ENCODE results near the gene CABLES1. TPM values are rescaled to one million over a fixed set of nuclear protein-coding genes. Genes with fewer than 3 reads are reported as not detected.
A peak's percentile ranks its signal among the peaks of the same experiment; 100 is the strongest.
"Not testable (repeated sequence)": the region's sequence is repeated elsewhere in the genome, so short reads cannot be mapped to it uniquely, and the experiment has no call there.

CABLES1 gene
- total RNA-seq, 1 donor from 2014 or later: 50.9 TPM

- H3K4me3 Mint-ChIP-seq (ENCODE audit: unreplicated experiment): peak overlapping the region; percentile 18
- peak overlapping the region; percentile 95 for H3K27ac Mint-ChIP-seq (ENCODE audit: unreplicated experiment)
- no peaks in the 10 kb centered on the region for H3K27me3 Mint-ChIP-seq (ENCODE audit: unreplicated experiment)
- H3K4me1 Mint-ChIP-seq (ENCODE audit: unreplicated experiment): peaks cover 45% of the 10 kb centered on the region
- DNase-seq (ENCODE audit: extremely low spot score, unreplicated experiment): peak; percentile 86
- H3K36me3 Mint-ChIP-seq (ENCODE audit: unreplicated experiment): no peaks in the 10 kb centered on the region
- TF ChIP-seq CTCF (IDR thresholded peaks at IDR 0.05): no peak
- no peaks in the 10 kb centered on the region for H3K9me3 Mint-ChIP-seq (ENCODE audit: unreplicated experiment)
Measured at GRCh38 chr18:23106575-23106974, 28.7 kb upstream of the CABLES1 start.

GRCh38 chr18:23107718-23108117 is 27.6 kb upstream of the CABLES1 start:
- Mint-ChIP-seq H3K27ac (ENCODE audit: unreplicated experiment) (peak overlapping the region; percentile 95), H3K4me3 (ENCODE audit: unreplicated experiment) (peak overlapping the region; percentile 32), H3K27me3 (ENCODE audit: unreplicated experiment) (no peaks in the 10 kb centered on the region), H3K9me3 (ENCODE audit: unreplicated experiment) (peaks cover 5% of the 10 kb centered on the region), H3K36me3 (ENCODE audit: unreplicated experiment) (no peaks in the 10 kb centered on the region), H3K4me1 (ENCODE audit: unreplicated experiment) (peaks cover 45% of the 10 kb centered on the region)
- no peak for DNase-seq (ENCODE audit: extremely low spot score, unreplicated experiment)
- no peak for TF ChIP-seq CTCF (IDR thresholded peaks at IDR 0.05)

GRCh38 chr18:23108496-23108895 is 26.8 kb upstream of the CABLES1 start:
- DNase-seq (ENCODE audit: extremely low spot score, unreplicated experiment): no peak
- H3K9me3 Mint-ChIP-seq (ENCODE audit: unreplicated experiment): peaks cover 5% of the 10 kb centered on the region
- peaks cover 42% of the 10 kb centered on the region for H3K4me1 Mint-ChIP-seq (ENCODE audit: unreplicated experiment)
- no peaks in the 10 kb centered on the region for H3K27me3 Mint-ChIP-seq (ENCODE audit: unreplicated experiment)
- no peaks in the 10 kb centered on the region for H3K36me3 Mint-ChIP-seq (ENCODE audit: unreplicated experiment)
- H3K27ac Mint-ChIP-seq (ENCODE audit: unreplicated experiment): peak overlapping the region; percentile 95
- TF ChIP-seq CTCF (IDR thresholded peaks at IDR 0.05): no peak
- H3K4me3 Mint-ChIP-seq (ENCODE audit: unreplicated experiment): no peak overlapping the region

GRCh38 chr18:23109163-23109562 is 26.1 kb upstream of the CABLES1 start:
- not testable (repeated sequence) for DNase-seq (ENCODE audit: extremely low spot score, unreplicated experiment); H3K9me3 Mint-ChIP-seq (ENCODE audit: unreplicated experiment); H3K27me3 Mint-ChIP-seq (ENCODE audit: unreplicated experiment); H3K27ac Mint-ChIP-seq (ENCODE audit: unreplicated experiment); H3K4me3 Mint-ChIP-seq (ENCODE audit: unreplicated experiment); H3K36me3 Mint-ChIP-seq (ENCODE audit: unreplicated experiment)
- H3K4me1 Mint-ChIP-seq (ENCODE audit: unreplicated experiment): peaks cover 48% of the 10 kb centered on the region

GRCh38 chr18:23113576-23113975 is 21.7 kb upstream of the CABLES1 start:
- Mint-ChIP-seq H3K27ac (ENCODE audit: unreplicated experiment) (no peak overlapping the region), H3K4me3 (ENCODE audit: unreplicated experiment) (no peak overlapping the region), H3K36me3 (ENCODE audit: unreplicated experiment) (no peaks in the 10 kb centered on the region)

More at GRCh38 chr18:23113576-23113975, 21.7 kb upstream of the CABLES1 start:
- H3K9me3 Mint-ChIP-seq (ENCODE audit: unreplicated experiment): peaks cover 5% of the 10 kb centered on the region
- no peak for DNase-seq (ENCODE audit: extremely low spot score, unreplicated experiment)
- TF ChIP-seq CTCF (IDR thresholded peaks at IDR 0.05): no peak
- peaks cover 35% of the 10 kb centered on the region for H3K4me1 Mint-ChIP-seq (ENCODE audit: unreplicated experiment)
- H3K27me3 Mint-ChIP-seq (ENCODE audit: unreplicated experiment): no peaks in the 10 kb centered on the region

Measured in osteocyte (in vitro differentiated cells).